GM23338 (cell line): ENCODE results near the gene ALOX15. TPM values are rescaled to one million over a fixed set of nuclear protein-coding genes. Genes with fewer than 3 reads are reported as not detected.

ENCODE experiments used
- ATAC-seq: fragments of 200-7000 bp; cut with Tn5 transposase; 3 replicates; pipeline ENCODE4 v1.9.1; 2020
- DNase-seq: peaks from one replicate; pipeline ENCODE4 v3.0.0-alpha.2; 2015; ENCODE audit warnings: low spot score
- H2AFZ ChIP-seq: fragments of 200-600 bp; sonication (generic); 2 replicates; pipeline ENCODE4 v1.8.0; 2016; ENCODE audit warnings: antibody characterized with exemption, mild to moderate bottlenecking, moderate library complexity
- H3F3A ChIP-seq: fragments of 200-600 bp; sonication (generic); replicated peaks from 2 replicates; pipeline ENCODE4 v1.8.0; 2017; ENCODE audit warnings: antibody characterized with exemption, mixed run types, low read depth
- H3K27ac ChIP-seq: fragments of 200-600 bp; sonication (generic); 2 replicates; pipeline ENCODE4 v1.6.1; 2016; ENCODE audit warnings: low read depth
- H3K27me3 ChIP-seq: fragments of 200-600 bp; sonication (generic); 2 replicates; pipeline ENCODE4 v1.8.0; 2016; ENCODE audit warnings: mild to moderate bottlenecking, mixed run types, moderate library complexity; ENCODE audit not compliant: insufficient read depth
- H3K36me3 ChIP-seq: fragments of 200-600 bp; sonication (generic); 2 replicates; pipeline ENCODE4 v1.8.0; 2016; ENCODE audit warnings: mild to moderate bottlenecking; ENCODE audit not compliant: insufficient read depth
- H3K4me1 ChIP-seq: fragments of 200-600 bp; sonication (generic); 2 replicates; pipeline ENCODE4 v1.8.0; 2016; ENCODE audit warnings: mild to moderate bottlenecking, moderate library complexity; ENCODE audit not compliant: insufficient read depth
- H3K4me2 ChIP-seq: fragments of 200-600 bp; sonication (generic); 2 replicates; pipeline ENCODE4 v1.7.1; 2017; ENCODE audit warnings: mixed run types
- H3K4me3 ChIP-seq: fragments of 200-600 bp; sonication (generic); 2 replicates; pipeline ENCODE4 v1.6.1; 2016; ENCODE audit warnings: mixed run types
- H3K79me2 ChIP-seq: fragments of 200-600 bp; sonication (generic); replicated peaks from 2 replicates; pipeline ENCODE4 v1.8.0; 2017; ENCODE audit warnings: mild to moderate bottlenecking; ENCODE audit not compliant: insufficient read depth
- H3K9me2 ChIP-seq: fragments of 200-600 bp; sonication (generic); 2 replicates; pipeline ENCODE4 v1.8.0; 2017; ENCODE audit not compliant: insufficient read depth
- H4K20me1 ChIP-seq: fragments of 200-600 bp; sonication (generic); replicated peaks from 2 replicates; pipeline ENCODE4 v1.8.0; 2017; ENCODE audit warnings: mild to moderate bottlenecking; ENCODE audit not compliant: insufficient read depth
- H3K27ac Mint-ChIP-seq: 2 replicates; pipeline ENCODE4 v1.8.0; 2020; ENCODE audit warnings: inconsistent platforms, mild to moderate bottlenecking, moderate library complexity, mixed read lengths
- H3K27me3 Mint-ChIP-seq: 3 replicates; pipeline ENCODE4 v1.8.0; 2022; ENCODE audit warnings: low read depth, mild to moderate bottlenecking, moderate library complexity, mixed read lengths, inconsistent platforms; ENCODE audit not compliant: insufficient read depth, poor library complexity
- H3K36me3 Mint-ChIP-seq: 3 replicates; pipeline ENCODE4 v1.8.0; 2021; ENCODE audit warnings: low read depth, mild to moderate bottlenecking, inconsistent platforms, moderate library complexity, mixed read lengths
- H3K4me1 Mint-ChIP-seq: 3 replicates; pipeline ENCODE4 v1.8.0; 2020; ENCODE audit warnings: mild to moderate bottlenecking, inconsistent platforms, mixed read lengths
- H3K4me3 Mint-ChIP-seq: 3 replicates; pipeline ENCODE4 v1.8.0; 2021; ENCODE audit warnings: moderate library complexity, mild to moderate bottlenecking, inconsistent platforms, mixed read lengths
- H3K9me3 Mint-ChIP-seq: 3 replicates; pipeline ENCODE4 v1.8.0; 2020; ENCODE audit warnings: moderate library complexity, mild to moderate bottlenecking, inconsistent platforms, mixed read lengths
- POLR2AphosphoS5 ChIP-seq: IDR thresholded peaks from 2 replicates; pipeline ENCODE4 v1.6.1; 2016; ENCODE audit warnings: antibody characterized with exemption, low read depth
- ZNF331 ChIP-seq: fragments of 250-450 bp; sonication (Bioruptor Pico); IDR thresholded peaks from 2 replicates; pipeline ENCODE4 v1.5.0; 2020; ENCODE audit warnings: low read depth, mild to moderate bottlenecking, moderate library complexity
- polyA plus RNA-seq: library from polyadenylated mRNA; unstranded; fragments of >200 nt; fragmentation: Nextera tagmentation; extraction: Ambion mirVana; gene quantifications from 2 replicates; pipeline ENCODE4 v1.2.1, GENCODE V29; 2016
- total RNA-seq: library from RNA; depleted of rRNA; stranded (reverse); fragments of >200 nt; shearing (Covaris generic); gene quantifications from 2 replicates; pipeline ENCODE4 v1.2.3, GENCODE V29; 2014
- TF ChIP-seq, protein P1 (sequence below): fragments of 250-450 bp; sonication (Bioruptor Pico); IDR thresholded peaks from 2 replicates; pipeline ENCODE4 v1.5.0; 2020; ENCODE audit warnings: mild to moderate bottlenecking, moderate library complexity
- TF ChIP-seq, protein P2 (sequence below): IDR thresholded peaks from 2 replicates; pipeline ENCODE4 v1.6.1; 2016; ENCODE audit warnings: antibody characterized with exemption
- TF ChIP-seq, protein P3 (sequence below): IDR thresholded peaks from one replicate; pipeline ENCODE4 v1.6.1; 2018; ENCODE audit warnings: antibody characterized with exemption; ENCODE audit not compliant: unreplicated experiment

ALOX15 gene
- total and polyA plus RNA-seq, 2 experiments from 2014 or later: 1.2 to 1.4 TPM

DNA sequence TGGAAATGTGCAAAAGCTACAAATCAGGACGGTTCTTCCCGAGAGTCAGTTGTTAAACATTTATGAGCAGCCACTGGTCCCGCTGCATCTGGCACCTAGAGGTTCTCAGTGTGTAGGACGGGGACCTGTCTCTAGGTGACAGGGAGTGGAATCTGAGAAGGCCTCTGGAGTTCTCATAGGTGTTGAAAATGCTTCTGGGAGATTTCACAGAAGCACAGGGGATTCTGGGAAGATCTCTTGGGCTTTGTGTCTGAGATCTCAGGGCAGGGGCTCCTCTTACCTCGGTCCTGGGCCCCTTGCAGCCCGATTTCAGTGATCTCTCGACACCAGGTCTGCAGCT is 8.9 kb downstream of the ALOX15 start (continued):
- TF ChIP-seq POLR2AphosphoS5: no peak
- TF ChIP-seq, protein P1, sequence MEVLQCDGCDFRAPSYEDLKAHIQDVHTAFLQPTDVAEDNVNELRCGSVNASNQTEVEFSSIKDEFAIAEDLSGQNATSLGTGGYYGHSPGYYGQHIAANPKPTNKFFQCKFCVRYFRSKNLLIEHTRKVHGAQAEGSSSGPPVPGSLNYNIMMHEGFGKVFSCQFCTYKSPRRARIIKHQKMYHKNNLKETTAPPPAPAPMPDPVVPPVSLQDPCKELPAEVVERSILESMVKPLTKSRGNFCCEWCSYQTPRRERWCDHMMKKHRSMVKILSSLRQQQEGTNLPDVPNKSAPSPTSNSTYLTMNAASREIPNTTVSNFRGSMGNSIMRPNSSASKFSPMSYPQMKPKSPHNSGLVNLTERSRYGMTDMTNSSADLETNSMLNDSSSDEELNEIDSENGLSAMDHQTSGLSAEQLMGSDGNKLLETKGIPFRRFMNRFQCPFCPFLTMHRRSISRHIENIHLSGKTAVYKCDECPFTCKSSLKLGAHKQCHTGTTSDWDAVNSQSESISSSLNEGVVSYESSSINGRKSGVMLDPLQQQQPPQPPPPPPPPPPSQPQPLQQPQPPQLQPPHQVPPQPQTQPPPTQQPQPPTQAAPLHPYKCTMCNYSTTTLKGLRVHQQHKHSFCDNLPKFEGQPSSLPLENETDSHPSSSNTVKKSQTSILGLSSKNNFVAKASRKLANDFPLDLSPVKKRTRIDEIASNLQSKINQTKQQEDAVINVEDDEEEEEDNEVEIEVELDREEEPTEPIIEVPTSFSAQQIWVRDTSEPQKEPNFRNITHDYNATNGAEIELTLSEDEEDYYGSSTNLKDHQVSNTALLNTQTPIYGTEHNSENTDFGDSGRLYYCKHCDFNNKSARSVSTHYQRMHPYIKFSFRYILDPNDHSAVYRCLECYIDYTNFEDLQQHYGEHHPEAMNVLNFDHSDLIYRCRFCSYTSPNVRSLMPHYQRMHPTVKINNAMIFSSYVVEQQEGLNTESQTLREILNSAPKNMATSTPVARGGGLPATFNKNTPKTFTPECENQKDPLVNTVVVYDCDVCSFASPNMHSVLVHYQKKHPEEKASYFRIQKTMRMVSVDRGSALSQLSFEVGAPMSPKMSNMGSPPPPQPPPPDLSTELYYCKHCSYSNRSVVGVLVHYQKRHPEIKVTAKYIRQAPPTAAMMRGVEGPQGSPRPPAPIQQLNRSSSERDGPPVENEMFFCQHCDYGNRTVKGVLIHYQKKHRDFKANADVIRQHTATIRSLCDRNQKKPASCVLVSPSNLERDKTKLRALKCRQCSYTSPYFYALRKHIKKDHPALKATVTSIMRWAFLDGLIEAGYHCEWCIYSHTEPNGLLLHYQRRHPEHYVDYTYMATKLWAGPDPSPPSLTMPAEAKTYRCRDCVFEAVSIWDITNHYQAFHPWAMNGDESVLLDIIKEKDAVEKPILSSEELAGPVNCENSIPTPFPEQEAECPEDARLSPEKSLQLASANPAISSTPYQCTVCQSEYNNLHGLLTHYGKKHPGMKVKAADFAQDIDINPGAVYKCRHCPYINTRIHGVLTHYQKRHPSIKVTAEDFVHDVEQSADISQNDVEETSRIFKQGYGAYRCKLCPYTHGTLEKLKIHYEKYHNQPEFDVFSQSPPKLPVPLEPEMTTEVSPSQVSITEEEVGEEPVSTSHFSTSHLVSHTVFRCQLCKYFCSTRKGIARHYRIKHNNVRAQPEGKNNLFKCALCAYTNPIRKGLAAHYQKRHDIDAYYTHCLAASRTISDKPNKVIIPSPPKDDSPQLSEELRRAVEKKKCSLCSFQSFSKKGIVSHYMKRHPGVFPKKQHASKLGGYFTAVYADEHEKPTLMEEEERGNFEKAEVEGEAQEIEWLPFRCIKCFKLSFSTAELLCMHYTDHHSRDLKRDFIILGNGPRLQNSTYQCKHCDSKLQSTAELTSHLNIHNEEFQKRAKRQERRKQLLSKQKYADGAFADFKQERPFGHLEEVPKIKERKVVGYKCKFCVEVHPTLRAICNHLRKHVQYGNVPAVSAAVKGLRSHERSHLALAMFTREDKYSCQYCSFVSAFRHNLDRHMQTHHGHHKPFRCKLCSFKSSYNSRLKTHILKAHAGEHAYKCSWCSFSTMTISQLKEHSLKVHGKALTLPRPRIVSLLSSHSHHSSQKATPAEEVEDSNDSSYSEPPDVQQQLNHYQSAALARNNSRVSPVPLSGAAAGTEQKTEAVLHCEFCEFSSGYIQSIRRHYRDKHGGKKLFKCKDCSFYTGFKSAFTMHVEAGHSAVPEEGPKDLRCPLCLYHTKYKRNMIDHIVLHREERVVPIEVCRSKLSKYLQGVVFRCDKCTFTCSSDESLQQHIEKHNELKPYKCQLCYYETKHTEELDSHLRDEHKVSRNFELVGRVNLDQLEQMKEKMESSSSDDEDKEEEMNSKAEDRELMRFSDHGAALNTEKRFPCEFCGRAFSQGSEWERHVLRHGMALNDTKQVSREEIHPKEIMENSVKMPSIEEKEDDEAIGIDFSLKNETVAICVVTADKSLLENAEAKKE (CRISPR knock-in tag): no peak
- TF ChIP-seq, protein P2, sequence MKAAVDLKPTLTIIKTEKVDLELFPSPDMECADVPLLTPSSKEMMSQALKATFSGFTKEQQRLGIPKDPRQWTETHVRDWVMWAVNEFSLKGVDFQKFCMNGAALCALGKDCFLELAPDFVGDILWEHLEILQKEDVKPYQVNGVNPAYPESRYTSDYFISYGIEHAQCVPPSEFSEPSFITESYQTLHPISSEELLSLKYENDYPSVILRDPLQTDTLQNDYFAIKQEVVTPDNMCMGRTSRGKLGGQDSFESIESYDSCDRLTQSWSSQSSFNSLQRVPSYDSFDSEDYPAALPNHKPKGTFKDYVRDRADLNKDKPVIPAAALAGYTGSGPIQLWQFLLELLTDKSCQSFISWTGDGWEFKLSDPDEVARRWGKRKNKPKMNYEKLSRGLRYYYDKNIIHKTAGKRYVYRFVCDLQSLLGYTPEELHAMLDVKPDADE: no peak

DNA sequence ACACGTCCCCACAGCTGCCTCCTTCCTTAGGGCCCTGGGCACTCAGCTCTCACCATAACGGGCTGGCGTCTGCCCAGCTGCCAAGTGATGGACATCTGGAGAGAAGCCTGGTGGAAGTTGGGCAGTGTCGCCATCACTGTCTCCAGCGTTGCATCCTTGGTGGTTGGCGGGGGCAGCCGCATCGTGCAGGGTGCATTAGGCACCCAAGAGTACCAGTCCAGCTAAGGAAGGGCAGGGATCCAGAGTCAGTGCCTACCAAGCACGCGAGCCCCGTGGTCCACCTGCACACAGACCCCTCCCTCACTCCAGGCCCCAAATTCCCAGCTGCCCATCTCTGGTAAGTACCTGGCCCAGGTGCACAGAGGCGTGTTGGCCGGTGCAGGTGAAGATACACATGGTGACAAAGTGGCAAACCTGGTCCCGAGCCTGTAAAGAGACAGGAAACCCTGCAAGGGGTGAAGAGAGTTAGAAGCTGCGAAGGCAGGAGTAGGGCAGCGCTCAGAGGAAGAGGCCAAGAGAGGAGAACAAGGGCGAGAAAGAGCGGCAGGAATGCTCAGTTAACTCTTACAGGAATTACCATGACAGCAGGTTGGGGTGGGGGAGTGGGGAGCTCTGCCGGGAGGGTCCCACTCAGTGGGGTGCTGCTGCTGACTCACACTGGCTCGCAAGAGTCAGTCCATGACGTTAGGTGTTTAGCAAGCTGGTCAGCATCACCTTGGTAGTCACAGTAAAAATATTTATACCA is 9.5 kb downstream of the ALOX15 start:
- peaks cover 15% of the 10 kb centered on the region for H3K27me3 ChIP-seq
- H3K9me2 ChIP-seq: no peaks in the 10 kb centered on the region
- Mint-ChIP-seq H3K36me3 (no peaks in the 10 kb centered on the region; the same call in 2 of the 3 replicates), H3K9me3 (no peaks in the 10 kb centered on the region; the same call in 2 of the 3 replicates), H3K4me1 (peaks cover 37% of the 10 kb centered on the region), H3K27me3 (peaks cover 21% of the 10 kb centered on the region), H3K4me3 (peak overlapping the region; percentile 14; the same call in 1 of the 3 replicates), H3K27ac (no peak overlapping the region)
- H3K4me3 ChIP-seq: no peak overlapping the region
- peaks cover 20% of the 10 kb centered on the region for H3K4me1 ChIP-seq
- no peaks in the 10 kb centered on the region for H4K20me1 ChIP-seq
- peak overlapping the region; percentile 93 for H2AFZ ChIP-seq
- ATAC-seq (peak; percentile 81), DNase-seq (peak; percentile 78)
- H3K27ac ChIP-seq: no peak overlapping the region; the same call in 1 of the 2 replicates
- H3F3A ChIP-seq: peaks cover 3% of the 10 kb centered on the region; the same call in 1 of the 2 replicates
- no peaks in the 10 kb centered on the region for H3K79me2 ChIP-seq
- H3K4me2 ChIP-seq: peak overlapping the region; percentile 11; the same call in 1 of the 2 replicates
- no peaks in the 10 kb centered on the region for H3K36me3 ChIP-seq
- TF ChIP-seq, protein P3, sequence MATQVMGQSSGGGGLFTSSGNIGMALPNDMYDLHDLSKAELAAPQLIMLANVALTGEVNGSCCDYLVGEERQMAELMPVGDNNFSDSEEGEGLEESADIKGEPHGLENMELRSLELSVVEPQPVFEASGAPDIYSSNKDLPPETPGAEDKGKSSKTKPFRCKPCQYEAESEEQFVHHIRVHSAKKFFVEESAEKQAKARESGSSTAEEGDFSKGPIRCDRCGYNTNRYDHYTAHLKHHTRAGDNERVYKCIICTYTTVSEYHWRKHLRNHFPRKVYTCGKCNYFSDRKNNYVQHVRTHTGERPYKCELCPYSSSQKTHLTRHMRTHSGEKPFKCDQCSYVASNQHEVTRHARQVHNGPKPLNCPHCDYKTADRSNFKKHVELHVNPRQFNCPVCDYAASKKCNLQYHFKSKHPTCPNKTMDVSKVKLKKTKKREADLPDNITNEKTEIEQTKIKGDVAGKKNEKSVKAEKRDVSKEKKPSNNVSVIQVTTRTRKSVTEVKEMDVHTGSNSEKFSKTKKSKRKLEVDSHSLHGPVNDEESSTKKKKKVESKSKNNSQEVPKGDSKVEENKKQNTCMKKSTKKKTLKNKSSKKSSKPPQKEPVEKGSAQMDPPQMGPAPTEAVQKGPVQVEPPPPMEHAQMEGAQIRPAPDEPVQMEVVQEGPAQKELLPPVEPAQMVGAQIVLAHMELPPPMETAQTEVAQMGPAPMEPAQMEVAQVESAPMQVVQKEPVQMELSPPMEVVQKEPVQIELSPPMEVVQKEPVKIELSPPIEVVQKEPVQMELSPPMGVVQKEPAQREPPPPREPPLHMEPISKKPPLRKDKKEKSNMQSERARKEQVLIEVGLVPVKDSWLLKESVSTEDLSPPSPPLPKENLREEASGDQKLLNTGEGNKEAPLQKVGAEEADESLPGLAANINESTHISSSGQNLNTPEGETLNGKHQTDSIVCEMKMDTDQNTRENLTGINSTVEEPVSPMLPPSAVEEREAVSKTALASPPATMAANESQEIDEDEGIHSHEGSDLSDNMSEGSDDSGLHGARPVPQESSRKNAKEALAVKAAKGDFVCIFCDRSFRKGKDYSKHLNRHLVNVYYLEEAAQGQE: no peak
- TF ChIP-seq ZNF331 (CRISPR knock-in tag): no peak
